GM21423 (cell line): ENCODE results near the gene TIA1.
A peak's percentile ranks its signal among the peaks of the same experiment; 100 is the strongest.

Source experiments
- ATAC-seq: cut with Tn5 transposase; IDR thresholded peaks from one replicate; pipeline ENCODE4 v1.9.1; 2021; ENCODE audit warnings: mild to moderate bottlenecking, moderate library complexity; ENCODE audit not compliant: unreplicated experiment

Gene TIA1

DNA sequence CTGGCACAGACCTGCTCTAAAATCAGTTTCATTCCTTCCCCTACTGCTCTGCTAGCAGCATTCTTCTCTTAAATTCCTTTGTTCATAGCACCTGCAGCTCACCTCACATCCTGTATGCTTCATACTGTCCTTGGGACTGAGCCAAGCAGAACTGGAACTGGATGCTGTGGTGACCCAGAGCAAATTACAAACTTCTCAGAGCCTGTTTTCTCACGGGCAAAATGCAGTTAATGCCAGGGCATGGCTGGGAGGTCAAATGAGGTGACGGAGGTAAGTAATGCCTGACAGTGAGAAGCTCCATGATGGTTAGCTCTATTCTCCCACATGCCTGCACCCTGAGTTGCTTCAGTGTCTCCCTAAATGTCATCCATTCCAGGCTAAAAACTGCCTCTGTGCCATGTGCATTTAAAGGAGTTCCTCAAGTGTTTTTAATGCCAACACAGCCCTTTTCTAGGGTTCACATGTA lies 87.3 kb downstream of the TIA1 start:
- ATAC-seq = peak; percentile 88

GRCh38 chr2:70160545-70160944 lies 87.9 kb downstream of the TIA1 start:
- no peak for ATAC-seq
